Fibroblast of upper back skin (primary cell): ENCODE results near the gene DEFB129.
"Not testable (repeated sequence)": the region's sequence is repeated elsewhere in the genome, so short reads cannot be mapped to it uniquely, and the experiment has no call there.

ENCODE experiments used
- DNase-seq: peaks from one replicate; pipeline ENCODE4 v3.0.0-alpha.2; 2013

DEFB129 gene

DNA sequence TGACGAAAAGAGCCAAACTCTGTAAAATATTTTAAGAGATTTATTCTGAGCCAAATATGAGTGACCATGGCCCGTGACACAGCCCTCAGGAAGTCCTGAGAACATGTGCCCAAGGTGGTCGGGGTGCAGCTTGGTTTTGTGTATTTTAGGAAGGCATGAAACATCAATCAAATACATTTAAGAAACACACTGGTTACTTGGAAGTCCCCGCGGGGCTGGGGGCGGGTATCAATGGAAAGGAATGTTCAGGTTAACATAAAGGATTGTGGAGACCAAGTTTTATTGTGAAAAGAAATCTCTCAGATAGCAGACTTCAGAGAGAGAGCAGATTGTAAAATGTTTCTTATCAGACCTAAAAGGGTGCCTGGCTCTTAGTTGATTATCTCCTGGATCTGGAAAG is 26.4 kb downstream of the DEFB129 start:
- DNase-seq = not testable (repeated sequence)

- no peak for DNase-seq
These were observed 30.4 kb downstream of the DEFB129 start, which contains the start of gene DEFB132 for GRCh38 chr20:257419-257818. Gene DEFB132 (plus strand): TSS chr20:257724. CDS start chr20:257779, 55 bp downstream.

DNA sequence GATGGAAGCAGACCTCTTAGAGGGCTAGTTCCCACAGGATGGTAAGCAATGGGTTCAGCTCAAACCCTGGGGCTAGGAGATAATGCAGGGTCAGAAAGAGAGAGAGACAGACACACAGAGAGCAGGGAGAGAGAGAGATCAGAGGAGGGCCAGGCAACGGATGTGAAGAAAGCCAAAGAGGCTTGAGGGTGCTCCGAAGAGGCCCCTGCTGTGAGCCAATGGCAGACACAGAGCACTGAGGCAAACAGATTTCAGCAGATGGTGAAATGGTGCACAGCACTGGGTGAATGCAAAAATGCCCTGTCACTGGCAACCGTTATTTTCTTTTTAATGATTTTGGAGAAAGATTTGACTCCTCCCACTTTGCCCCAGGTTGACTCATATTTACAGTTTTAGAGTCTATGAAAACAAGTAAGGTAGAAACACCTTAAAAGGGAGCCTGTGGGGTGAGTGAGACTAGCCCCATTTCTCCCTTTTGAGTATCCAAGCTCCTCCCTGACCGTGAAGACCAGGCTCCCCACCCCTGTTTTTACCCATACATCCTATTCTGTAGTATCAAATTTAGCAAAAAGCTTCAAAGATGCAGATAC is 31.3 kb downstream of the DEFB129 start:
- no peak for DNase-seq

GRCh38 chr20:258963-259362 is 31.9 kb downstream of the DEFB129 start:
- DNase-seq = peak; percentile 25

DNA sequence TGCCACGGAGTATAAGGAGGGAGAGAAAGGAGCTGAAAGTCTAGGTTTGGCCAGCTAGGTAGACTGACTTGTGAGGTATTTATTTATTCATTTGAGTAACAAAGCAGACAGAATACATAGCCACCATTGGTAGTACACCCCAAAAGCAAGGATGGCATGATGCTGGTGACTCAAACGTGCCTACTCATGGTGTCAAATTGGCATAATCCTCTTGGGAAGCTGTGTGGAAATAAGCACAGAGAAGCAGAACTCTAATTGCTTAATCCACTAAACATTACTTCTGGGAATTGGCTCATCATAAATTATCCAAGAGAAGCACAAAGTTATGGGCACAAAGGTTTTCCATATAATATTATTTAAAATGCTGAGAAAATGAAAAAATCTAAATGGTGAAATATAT is 32.9 kb downstream of the DEFB129 start:
- DNase-seq = no peak

GRCh38 chr20:263701-264100 is 36.6 kb downstream of the DEFB129 start:
- no peak for DNase-seq

- peak; percentile 77 for DNase-seq
These were observed 39.8 kb downstream of the DEFB129 start for GRCh38 chr20:266596-267562.

GRCh38 chr20:270517-270916 is 43.5 kb downstream of the DEFB129 start:
- DNase-seq = no peak

GRCh38 chr20:271069-271468 is 44.0 kb downstream of the DEFB129 start:
- no peak for DNase-seq

DNA sequence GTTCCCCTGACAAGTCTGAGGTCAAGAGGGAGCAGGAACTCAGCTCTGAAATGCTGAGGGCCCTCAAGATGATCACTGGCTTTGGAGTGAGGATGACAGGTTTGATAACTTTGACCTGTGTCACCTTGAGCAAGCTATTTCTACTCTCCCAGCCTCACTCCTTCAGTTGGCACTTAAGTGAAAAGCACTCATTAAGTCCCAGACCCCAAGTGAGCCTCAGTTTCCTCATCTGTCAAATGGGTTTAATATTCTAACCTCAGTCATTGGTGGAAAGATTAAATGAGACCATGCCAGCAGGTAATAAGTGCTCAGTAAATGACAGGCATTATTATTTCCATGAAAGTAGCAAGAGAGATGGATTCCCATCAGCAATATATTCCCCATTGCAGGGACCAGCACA is 44.5 kb downstream of the DEFB129 start:
- no peak for DNase-seq

GRCh38 chr20:272718-273117 is 45.7 kb downstream of the DEFB129 start:
- DNase-seq = no peak

DNA sequence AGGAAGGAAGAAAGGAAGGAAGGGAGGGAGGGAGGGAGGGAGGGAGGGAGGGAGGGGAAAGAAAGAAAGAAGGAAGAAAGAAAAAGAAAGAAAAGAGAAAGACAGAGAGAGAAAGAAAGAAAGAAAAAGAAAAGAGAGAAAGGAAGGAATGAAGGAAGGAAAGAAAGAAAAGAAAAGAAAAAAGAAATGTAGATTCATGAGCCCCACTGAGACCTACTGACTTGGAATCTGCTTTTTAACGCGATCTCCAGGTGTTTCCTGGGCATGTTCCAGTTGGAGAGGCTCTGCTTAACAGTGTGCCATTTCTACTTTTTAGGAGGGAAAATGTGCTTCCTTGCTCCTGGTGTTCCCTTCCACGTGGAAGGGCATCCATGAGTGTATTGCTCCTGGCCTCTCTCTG is 46.8 kb downstream of the DEFB129 start:
- no peak for DNase-seq

GRCh38 chr20:275791-276190 is 48.7 kb downstream of the DEFB129 start:
- no peak for DNase-seq

- DNase-seq = no peak
These were observed 49.8 kb downstream of the DEFB129 start for GRCh38 chr20:276620-277495.

DNA sequence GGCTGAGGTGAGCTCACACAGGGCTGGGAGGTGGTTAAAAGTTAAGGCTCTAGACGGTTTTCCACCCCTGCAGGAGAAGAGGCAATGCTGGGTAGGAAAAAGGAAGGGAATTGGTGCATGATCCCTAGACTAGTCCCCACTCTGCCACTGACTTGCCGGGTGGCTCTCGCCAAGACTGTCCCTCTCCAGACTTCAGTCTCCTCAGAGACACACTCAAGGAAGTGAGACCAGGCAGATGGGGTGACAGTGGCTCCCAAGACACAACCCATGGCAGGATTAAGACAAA is 50.4 kb downstream of the DEFB129 start:
- DNase-seq = no peak

DNA sequence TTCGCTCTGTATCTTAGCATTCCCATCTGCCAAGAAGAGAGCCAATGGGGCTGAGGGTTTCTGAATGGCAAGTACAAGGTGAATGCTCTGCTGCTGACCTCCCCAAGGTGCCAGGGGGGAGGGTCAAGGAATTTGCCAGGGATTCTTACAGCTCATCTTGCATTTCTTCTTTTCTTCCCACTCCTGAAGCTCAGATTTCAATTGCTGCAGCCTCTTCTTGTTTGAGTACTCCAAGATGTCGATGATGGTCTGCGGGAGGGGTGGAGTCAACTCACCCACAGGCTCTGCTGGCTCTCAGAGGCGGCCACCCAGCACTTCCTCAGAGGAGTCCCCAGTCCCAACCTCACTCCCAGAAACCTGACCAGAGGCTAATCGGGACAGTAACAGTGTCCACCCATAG is 51.1 kb downstream of the DEFB129 start:
- no peak for DNase-seq

- peak; percentile 14 for DNase-seq
These were observed 51.8 kb downstream of the DEFB129 start for GRCh38 chr20:278607-279571.
